Measurements from ENCODE around the gene LMO7.

LMO7 gene
- 17.6 to 25.0 reads per million in 2 donors for total RNA-seq

DNA sequence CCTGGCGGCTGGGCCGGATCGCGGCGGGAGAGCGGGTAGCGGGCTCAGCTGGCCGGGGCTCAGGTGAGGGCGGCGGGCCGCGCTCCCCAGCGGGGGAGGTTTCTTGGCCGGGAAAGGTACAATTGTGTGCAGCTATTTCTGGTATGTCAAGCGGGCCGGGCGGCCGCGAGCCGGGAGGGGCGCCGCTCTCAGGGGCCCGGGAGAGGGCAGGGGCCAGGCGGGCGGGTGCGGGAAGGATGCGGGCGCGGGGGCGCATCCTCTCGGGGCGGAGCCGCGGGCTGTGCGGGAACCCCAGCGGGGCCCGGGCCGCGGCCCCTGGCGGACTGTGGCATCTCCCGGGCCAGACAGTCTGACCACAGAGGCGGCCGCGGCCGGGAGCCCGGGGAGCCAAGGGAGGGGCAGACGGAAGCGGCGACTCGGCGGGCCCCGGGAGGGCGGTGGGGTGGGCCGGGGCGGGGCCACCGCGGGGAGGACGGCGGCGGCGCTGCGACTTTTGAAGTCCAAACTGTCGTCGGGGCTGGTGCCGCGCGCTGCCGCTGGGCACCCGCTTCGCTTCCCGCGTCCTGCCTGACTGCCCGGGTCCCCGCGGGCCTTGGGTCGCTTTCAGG is at the start of gene LMO7:
TSS of gene LMO7 (plus strand) at position 503 of the 608 bp plus-strand sequence. CDS start 328 bp downstream, outside the sequence.
- DNase-seq = peak; percentile 46

DNA sequence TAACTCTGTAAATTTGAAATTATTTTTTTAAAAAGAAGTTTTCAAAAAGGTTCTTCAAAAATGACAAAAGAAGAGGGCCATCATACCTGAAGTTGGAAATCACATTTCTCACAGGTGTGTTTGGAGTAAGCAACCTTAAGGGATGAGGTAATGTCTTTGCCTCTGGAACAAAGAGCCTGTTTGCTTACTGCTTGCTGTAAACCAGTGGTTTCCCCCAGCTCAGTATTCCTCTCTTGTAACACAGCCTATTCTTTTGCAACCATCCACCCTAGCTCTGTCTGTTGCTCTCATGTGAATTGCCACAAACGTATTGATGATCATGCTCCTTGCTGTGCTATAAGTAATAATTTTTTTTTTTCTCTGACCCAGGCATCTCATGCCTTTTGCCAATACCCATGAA is 48.5 kb upstream of the LMO7 start:
- no peak for DNase-seq

DNA sequence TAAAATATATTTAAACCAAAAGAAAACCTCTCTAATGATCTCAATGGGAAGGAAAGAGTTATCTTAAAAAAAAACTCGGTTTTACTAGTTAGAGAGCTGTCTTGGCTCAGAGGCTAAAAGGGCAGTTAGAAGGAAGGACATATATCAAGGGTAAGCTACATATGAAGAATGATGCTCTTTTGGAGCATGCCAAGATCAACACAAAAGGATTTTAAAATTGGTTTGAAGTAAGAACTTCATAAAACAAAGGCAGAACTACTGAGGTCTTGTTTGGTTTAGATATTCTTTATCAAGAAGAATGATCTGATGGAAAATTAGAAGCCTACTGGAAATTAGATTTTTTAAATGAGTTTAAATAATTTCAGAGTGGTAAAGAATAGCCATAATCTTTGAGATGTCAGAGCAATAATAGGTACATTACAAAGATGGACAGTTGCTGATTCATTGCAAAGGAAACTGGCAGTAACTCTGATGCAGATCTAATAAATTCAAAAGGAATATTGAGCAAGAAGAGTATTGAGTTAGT is 39.4 kb upstream of the LMO7 start:
- no peak for DNase-seq

DNA sequence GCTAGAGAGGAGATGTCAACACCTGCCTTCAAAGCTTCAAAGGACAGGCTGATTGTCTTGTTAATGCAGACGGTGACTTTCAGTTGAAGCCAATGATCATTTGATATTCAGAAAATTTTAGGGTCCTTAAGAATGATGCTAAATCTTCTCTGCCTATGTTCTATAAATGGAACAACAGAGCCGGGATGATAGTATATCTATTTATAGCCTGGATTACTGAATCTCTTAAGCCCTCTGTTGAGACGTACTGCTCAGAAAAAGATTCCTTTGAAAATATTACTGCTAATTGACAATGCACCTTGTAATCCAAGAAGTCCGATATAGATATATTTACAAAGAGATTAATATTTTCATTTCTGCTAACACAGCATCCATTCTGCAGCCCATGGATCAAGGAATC is 35.8 kb upstream of the LMO7 start:
- no peak for DNase-seq

DNA sequence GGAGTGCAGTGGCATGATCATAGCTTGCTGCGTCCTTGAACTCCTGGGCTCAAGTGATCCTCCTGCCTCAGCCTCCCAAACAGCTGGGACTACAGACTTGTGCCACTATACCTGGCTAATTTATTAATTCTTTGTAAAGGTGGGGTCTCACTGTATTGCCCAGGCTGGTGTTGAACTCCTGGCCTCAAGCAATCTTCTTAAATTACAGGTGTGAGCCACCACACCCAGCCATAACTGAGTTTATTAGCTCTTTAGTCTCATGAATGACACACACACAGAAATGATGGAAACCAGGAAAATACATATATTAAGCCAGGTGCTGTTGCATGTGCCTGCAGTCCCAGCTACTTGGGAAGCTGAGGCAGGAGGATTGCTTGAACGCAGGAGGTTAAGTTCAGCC is 33.1 kb upstream of the LMO7 start:
- no peak for DNase-seq

DNA sequence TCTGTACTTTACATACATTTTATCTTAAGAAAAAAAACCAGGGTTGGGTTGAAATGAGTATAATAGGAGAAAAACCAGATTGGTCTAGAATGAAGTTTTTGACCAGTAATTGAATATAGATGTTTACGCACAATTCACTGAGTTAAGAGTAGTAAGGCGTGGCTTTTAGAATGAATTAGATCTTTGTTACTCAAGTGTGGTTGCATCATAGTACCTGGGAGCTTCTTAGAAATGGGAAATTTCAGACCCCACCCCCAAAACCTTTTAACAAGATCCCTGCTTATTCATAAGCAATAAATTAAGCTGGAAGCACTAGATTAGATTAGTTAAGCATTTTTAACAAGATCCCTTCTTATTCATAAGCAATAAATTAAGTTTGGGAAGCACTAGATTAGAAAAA is 28.7 kb upstream of the LMO7 start:
- no peak for DNase-seq

DNA sequence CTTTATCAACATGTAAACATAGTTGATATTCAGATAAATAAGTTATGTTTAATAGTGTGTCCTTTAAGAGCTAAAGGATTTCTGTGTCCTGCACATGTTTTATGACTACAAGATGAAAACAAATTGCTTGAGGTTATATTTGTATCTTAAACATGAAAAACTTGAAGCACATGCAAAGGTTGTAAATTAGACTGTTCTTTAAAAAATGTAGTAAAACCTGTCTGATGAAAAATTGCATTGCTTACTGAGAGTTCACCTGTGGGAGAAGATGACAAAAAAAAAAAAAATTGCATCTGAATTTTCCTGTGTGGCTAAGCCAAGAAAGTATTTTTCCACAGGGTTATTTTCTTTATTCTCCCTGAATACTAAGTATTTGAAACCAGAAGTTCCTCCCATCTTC is 25.7 kb upstream of the LMO7 start:
- DNase-seq = no peak

DNA sequence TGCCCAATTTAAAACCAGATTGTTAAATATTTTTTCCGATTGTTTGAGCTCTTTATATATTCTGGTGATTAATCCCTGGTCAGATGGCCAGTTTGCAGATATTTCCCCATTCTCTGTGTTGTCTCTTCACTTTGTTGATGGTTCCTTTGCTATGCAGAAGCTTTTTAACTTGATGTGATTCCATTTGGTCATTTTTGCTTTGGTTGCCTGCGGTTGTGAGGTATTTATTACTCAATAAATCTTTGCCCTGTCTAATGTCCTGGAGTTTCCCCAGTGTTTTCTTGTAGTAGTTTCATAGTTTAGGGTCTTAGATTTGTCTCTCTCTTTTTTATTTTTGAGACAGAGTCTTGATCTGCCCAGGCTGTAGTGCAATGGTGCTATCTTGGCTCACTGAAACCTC is 23.8 kb upstream of the LMO7 start:
- no peak for DNase-seq

DNA sequence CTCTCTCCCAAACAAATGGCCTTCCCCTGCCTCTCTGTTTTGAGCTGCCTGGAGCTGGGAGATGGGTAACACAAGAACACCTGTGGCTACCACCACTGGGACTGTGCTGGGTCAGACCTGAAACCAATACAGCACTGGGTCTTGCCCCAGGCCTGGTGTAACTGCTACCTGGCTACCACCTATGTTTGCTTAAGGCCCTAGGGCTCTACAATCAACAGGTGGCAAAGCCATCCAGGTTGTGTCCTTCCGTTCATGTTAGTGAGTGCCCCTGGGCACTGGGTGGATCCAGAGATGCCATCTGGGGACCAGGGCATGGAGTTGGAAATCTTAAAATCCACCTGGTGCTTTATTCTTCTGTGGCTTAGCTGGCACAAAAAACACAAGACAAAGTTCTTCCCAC is 18.9 kb upstream of the LMO7 start:
- no peak for DNase-seq

DNA sequence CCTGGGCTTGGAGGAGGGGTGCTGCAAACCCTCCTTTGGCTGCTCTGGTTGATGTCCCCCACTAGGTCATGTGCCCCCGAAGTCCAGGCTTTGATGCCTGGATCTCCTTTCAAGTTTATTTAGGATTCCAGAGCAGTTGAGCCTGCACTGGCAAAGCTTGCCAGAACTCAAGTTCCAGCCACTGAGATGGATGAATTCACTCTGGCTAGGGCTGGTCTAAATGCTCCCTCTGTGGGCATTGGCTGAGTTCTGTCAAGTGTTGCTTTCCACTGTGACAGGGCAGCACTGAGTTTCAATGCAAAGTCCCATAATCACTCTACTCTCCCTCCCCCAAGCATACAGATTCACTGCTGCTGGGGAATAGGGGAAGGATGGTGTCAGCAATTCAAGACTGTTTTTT is 17.8 kb upstream of the LMO7 start:
- DNase-seq = no peak

DNA sequence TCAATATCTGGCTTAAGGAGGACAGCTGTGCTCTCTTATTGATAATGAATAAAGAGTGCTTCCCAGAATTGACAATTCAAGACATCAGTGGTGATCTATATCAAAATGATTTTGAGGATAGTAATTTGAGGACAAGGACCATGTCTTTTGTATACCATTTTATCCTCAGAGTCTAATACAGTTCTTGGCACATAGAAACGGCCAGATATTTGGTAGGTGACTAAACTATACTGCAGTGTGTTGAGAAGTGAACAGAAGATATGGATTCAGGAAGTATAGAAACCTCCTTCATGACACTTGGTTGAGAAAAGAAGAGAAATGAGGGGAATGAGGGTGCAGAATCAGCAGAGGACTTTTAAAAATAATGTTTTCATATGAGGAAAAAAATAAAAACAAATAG is 16.1 kb upstream of the LMO7 start:
- no peak for DNase-seq

DNA sequence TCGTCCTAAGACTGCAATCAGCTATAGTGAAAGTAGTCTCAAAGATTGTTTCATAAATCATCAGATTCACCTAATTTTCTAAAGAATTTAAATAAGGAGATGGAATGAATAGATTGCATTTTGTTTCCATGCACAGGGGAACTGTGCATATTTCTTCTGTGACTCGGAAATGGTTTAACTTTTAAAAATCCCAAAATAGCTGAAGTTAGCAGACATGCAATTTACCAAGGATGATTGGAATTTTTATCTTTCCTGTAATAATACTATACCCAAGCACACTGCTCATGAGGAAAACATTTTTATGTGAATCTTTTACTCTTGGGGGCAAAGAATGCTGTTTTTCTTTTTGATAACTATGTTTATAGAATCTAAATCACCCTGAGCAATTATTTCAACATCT is 15.0 kb upstream of the LMO7 start:
- no peak for DNase-seq

DNA sequence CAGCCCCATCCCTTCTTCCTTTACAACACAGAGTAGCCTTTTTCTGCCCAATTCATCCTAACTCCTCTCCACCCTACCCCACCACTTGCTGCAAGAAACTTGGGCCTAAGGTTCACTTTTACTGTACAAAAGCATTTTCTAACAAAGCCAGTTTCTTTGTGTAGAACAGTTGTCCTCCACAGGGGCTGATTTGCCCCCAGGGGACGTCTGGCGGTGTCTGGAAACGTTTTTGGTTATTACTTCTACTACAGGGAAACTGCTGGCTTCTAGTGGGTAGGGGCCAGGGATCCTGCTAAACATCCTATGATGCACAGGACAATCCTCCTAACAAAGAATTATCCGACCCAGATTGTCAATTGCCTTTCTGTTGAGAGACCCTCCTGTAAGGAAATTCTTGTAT is 7.3 kb upstream of the LMO7 start:
- DNase-seq = no peak

DNA sequence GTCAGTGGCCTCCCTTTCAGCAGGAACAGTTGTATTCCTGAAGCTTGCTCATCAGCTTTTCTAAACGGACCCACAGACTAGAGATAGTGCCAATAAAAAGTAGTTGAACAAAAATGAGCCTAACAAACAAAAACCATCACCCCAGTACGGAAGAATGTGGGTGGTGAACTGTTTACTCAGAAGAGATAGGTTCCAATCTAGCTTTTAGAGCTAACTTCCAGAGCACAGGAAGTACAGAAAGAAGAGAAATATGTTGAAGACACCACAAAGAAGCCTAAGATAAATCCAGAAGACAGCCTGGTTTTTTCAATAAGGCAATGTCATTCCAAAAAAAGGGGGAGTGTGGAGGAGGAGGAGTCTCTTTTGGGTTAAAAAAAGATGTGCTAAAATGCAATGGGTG is 2.8 kb upstream of the LMO7 start:
- DNase-seq = no peak

DNA sequence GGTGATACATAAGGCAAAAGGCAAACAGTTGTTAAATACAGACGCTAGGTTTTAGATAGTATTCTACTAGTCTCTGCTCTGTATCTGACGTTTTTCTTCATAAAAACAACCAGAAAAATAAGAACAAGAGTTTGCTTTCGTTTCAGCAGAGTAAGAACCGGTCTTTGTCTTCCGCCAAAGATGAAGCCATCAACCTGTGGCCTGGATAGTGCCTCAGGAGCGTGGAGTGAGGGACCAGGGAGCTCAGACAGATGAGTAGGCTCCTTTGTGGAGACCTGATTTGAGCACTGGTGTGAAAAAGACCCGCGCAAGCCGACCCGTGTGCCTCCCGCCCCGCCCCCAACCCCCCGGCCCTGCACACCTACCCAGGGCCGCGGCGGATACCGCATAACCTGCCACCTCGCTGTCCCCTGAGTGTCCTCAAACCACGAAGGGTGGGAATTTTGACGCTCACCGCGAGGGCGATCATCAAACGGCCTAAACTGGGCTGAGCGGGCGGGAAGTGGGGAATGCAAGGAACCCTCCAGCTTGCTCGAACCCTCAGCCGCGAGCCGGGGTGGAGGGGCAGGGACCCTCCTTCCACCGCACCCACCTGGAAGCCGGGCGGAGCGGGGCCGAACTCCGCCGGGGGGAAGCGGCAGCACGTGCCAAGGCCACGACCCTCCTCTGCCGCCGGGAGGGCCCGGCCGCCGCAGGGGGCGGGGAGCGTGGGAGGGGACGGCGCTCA is 866 bp upstream of the LMO7 start:
- peak; percentile 6 for DNase-seq

DNA sequence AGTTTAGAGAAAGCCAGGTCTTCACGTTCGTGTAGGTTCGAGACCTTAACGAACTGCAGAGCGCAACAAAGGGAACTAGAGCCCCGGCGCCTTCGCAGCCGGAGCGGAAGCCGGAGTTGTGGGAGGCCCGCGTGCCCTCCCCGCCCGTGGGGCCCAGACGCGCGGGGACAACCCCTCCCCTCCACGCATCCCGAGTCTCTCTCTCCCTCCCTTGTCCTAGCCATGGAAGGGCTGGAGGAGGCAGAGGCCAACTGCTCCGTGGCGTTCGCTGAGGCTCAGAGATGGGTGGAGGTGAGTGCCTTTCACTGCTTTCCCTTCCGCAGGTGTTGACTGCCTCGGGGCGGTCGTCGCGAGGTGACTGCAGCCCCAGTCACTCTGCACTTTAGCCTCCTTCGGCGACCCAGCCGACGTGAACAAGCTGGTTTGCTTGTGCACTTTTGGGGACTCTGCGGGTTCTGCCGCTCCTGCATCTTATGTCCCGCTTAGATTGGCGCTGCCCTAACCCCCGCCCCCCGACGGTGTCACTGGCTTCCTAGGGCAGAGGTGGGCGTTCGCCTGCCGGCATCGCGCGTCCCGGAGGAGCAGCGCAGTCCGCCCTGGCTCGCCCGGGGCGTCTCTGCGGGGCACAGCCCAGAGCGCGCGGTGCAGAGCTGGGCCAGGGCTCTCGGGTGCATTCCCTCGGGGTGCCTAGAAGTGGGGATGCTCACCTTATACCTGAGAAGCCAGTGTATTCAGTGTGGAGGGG is 478 bp downstream of the LMO7 start:
- DNase-seq = peak; percentile 19

DNA sequence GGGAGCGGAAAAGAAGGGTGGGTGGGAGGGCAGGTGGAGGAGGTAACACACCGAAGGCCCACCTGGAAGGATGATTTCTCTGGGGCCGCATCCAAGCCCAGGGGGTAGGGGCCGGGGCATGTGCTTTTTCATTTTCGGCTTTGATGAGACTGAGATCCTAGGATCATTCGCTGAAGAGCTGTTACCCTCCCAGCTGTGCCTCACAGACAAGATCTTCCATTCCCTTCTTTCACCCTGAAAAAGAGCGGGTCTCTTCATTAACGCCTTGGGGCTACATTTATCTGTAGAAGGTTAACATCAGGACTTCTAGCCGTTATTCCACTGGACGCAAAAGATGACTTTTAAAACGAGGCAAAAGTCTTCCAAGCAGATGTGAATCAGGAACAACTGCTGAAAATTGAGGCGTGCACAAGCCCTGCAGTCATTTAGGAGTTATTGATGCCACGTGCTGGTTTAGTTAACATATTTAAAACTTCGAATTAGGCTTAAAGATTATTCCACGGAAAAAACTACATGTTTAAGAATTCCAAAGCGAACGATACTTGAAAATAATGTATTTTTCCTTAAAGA is 1.1 kb downstream of the LMO7 start:
- no peak for DNase-seq

DNA sequence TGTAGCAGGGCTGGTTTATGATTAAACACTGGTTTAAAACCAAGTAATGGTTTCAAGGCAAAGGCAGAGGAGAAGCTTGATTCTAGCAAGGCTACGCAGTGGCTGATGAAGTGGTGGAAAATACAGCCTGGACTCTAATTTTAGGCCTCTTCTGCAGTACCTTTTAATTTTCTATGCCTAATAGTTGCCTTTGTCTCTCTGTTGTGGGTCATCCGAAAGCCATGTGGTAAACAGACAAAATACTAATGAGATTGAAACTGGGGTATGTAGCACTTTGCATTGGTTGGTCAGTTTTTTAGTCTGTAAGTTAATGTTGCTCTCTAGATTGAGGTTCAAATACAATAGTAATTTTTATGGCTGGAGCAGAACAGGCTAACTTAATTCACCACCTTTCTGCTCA is 3.3 kb downstream of the LMO7 start:
- DNase-seq = no peak

DNA sequence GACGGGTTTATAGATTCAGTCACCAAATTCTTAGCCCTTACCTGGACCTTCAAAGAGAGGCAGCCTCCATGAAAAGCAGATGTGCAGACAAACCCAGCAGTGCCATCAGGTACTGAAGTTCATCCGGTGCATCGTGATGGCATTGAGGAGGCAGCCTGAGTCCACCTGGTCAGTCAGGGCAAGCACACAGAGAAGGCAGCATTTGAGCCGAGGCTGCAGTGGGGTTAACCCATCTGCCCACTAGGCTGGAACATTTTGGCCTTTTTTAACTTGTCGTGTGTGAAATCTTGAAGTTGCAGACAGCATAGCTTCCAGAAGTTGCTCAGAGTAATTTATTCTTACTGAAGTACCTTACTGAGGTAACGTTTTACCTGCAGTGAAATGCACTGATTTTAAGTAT is 4.9 kb downstream of the LMO7 start:
- no peak for DNase-seq

DNA sequence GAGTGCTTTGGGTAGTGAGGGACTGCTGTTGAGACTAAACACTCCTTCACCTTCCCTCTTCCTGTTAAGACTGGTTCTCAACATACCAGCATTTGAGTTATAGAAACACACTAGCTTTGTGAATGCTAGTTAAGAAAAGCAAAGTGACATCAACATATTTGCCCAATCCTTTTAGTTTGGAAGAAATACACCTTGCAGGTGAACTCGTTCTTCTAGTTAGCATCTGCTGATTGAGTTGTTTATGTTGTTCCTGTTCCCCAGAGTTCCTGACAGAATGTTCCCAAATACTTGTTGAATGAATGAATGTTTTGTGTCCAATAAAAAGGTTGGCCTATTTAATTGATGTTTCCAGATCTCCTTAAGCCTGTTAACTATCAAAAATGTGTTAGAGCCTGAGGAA is 7.1 kb downstream of the LMO7 start:
- DNase-seq = no peak

DNA sequence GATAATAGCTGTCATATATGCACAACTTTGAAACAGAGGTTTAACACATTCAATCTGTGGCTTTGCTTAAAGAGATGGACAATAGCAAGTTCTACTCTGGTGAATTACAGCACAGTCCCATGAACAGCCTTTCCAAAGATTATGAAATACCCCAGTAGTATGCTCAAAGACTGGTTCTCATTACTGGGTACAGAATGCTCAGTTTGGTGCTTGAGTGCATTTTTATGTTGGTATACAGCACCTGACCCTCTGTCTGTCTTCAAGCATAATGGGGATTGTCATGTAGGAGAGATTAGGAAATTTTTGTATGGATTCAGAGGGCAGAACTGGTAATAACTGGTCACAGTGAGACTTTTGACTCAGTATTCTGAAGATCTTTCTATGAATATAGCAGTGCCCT is 7.6 kb downstream of the LMO7 start:
- DNase-seq = no peak

DNA sequence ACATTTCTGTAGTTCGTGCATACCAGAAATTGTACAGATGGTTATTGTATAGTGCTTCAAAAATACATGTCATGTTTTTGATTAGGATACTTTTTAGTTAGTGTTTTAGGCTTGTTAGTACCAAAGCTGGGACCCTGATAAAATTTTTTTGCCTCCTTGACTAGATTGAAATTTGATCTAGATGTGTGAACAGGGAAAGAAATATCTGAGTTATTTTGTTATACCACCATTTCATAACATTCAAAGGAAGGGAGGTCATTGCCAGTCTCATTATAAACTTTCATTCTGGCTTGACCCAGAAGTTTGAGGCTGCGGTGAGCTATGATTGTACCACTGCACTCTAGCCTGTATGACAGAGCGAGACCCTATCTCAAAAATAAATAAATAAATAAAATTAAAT is 9.0 kb downstream of the LMO7 start:
- no peak for DNase-seq

DNA sequence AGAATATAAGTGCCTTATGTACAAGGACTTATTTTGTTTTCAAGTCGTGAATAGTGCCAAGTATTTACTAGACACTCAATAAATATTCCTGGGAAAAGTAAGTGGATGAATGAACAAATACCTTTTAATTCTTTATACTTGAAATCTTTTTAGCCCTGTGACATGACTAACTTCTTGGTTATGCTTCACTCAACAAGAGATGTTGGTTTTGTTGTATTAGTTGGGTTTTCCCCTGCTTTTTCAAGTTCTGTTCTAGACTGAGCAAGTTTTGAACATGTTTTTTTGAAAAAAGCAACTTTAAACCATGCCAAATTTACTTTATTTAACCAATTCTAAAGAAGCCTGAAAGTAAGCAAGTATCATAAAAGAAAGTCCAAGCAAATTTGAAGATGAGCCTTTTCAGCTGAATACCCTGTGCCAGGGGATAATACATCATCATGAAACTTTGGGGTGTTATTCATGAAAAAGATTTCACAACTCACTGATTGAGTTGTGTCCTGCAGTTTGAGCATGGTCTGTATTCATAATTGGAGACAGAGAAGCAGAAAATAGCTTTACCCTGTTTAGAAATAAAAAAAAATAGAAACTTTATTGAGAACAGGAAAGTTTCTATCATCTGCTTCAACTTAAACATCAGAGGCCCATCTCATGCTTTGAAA is 11.1 kb downstream of the LMO7 start:
- DNase-seq = no peak

Data from T-helper 9 cell (primary cell).